Measurements from ENCODE around the gene MAJIN. TPM values are rescaled to one million over a fixed set of nuclear protein-coding genes. Genes with fewer than 3 reads are reported as not detected.

MAJIN gene
- total RNA-seq, 1 donor from 2014 or later = not detected

DNA sequence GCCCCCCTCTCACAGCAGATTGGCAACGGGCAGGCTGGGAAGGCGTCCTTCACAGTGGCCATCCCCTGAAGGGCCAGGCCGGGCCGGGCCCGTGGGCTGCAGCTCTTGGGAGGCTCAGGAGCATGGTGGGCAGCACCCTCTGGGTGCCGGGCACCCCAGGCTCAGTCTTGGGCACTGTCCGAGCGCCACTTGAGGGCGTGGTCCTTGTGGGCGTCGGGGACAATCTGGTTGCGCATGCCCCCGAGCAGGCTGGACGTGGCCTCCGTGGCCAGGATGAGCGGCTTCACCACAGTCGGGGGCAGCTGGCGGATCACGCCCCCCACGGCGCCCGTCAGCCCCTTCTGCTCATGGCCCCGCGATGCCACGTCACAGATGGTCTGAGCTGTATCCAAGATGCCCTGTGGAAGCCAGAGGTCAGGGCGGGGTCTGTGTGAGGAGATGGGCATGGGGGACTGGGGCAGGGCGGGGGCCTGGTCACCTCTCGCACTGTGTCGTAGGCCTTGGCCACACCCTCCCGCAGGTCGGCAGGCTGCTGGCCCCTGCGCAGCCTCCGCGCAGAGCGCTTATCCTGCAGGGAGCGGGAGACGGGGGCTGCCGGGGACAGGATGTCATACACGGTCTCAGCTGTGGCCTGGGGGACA is 77.0 kb downstream of the MAJIN start:
- H3K27ac Mint-ChIP-seq (ENCODE audit: unreplicated experiment) = no peak overlapping the region
- H3K9me3 Mint-ChIP-seq (ENCODE audit: low read depth) = no peaks in the 10 kb centered on the region
- no peaks in the 10 kb centered on the region for H3K4me1 Mint-ChIP-seq (ENCODE audit: low read depth)
- no peaks in the 10 kb centered on the region for H3K27me3 Mint-ChIP-seq (ENCODE audit: low read depth)
- TF ChIP-seq, protein P1, sequence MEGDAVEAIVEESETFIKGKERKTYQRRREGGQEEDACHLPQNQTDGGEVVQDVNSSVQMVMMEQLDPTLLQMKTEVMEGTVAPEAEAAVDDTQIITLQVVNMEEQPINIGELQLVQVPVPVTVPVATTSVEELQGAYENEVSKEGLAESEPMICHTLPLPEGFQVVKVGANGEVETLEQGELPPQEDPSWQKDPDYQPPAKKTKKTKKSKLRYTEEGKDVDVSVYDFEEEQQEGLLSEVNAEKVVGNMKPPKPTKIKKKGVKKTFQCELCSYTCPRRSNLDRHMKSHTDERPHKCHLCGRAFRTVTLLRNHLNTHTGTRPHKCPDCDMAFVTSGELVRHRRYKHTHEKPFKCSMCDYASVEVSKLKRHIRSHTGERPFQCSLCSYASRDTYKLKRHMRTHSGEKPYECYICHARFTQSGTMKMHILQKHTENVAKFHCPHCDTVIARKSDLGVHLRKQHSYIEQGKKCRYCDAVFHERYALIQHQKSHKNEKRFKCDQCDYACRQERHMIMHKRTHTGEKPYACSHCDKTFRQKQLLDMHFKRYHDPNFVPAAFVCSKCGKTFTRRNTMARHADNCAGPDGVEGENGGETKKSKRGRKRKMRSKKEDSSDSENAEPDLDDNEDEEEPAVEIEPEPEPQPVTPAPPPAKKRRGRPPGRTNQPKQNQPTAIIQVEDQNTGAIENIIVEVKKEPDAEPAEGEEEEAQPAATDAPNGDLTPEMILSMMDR (IDR thresholded peaks at IDR 0.05) = no peak
- DNase-seq (ENCODE audit: low spot score) = peak; percentile 88
- H3K36me3 Mint-ChIP-seq (ENCODE audit: low read depth) = peaks cover 13% of the 10 kb centered on the region
- H3K4me3 Mint-ChIP-seq (ENCODE audit: unreplicated experiment) = no peak overlapping the region

DNA sequence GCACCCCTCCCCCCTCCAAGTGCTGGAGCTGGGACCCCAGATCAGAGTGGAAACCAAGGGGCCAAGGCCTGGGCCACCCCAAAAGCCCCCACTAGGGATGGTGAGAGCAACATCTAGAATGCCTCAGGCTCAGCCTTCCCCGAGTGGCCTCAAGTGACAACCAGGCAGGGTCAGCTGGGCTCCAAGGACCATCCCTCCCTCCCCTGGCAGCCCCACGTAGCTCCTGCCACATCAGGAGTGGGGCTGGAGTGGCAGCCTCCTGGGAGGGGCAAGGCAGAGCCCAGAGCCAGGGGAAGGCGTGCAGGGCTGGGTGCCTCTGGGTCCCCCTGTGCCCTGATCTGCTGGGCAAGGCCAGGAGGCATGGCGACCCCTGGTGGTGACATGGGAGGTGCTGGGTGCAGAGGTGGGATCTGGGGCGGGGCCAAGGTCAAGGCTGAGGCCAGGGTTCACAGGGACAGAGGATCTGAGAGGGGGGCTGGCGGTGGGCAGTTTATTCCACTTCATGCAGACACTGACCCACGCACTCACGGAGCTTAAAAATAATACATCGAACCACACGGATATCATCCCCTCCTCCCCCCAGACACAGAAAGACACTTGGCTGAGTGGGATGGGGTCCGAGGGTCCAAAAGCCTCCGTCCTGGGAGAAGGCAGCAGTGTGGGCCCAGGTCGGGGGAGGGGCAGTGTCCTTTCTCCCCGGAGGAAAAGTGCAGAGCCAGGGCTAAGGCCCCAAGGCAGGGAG is 77.7 kb downstream of the MAJIN start:
- no peak overlapping the region for H3K4me3 Mint-ChIP-seq (ENCODE audit: unreplicated experiment)
- no peak overlapping the region for H3K27ac Mint-ChIP-seq (ENCODE audit: unreplicated experiment)
- no peaks in the 10 kb centered on the region for H3K4me1 Mint-ChIP-seq (ENCODE audit: low read depth)
- TF ChIP-seq, protein P1 (IDR thresholded peaks at IDR 0.05) = peak; percentile 88
- H3K36me3 Mint-ChIP-seq (ENCODE audit: low read depth) = peaks cover 10% of the 10 kb centered on the region
- no peaks in the 10 kb centered on the region for H3K9me3 Mint-ChIP-seq (ENCODE audit: low read depth)
- peak; percentile 93 for DNase-seq (ENCODE audit: low spot score)
- H3K27me3 Mint-ChIP-seq (ENCODE audit: low read depth) = no peaks in the 10 kb centered on the region

DNA sequence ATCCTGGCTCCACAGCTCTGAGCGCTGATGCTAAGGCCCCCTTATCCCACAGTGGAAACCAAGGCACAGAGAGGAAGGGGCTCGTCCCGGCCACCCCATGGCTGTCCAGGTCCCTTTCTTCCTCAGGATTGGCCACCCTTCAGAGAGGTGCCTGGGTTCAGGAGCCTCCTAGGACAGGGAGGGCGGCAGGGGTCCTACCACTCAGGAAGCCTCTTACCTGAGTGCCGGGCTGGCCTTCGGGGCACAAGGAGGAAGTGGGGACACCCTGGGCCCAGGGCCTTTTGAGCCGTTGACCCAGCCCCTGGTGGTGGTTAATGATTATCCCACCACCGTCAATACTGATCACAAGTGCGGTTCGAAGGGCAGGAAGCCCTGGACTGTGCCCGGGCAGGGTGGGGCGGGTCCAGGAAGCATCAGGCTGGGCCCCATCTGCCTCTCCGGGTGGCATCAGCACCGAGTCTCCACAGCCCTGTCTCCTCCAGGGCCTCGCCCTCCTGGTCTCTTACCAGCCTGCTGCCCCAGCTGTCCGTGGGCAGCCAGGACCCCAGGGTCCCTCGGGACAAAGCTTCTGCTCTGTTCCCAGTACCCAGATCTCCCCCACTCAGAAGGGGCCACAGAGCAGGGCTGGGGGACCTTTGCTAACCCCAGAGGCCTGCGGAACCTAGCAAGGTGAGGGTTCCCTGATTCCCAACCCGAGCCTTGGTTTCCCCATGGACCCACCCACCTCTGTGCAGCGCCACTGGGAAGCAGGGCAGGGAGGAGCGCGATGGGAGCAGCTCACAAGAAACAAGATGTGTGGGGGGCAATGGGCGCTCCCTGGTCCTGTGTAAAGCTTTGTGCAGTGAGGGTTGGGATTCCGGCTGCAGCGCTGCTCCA is 78.5 kb downstream of the MAJIN start:
- Mint-ChIP-seq H3K27ac (ENCODE audit: unreplicated experiment) (no peak overlapping the region), H3K4me1 (ENCODE audit: low read depth) (no peaks in the 10 kb centered on the region), H3K36me3 (ENCODE audit: low read depth) (peaks cover 7% of the 10 kb centered on the region), H3K9me3 (ENCODE audit: low read depth) (no peaks in the 10 kb centered on the region), H3K4me3 (ENCODE audit: unreplicated experiment) (no peak overlapping the region), H3K27me3 (ENCODE audit: low read depth) (no peaks in the 10 kb centered on the region)
- peak; percentile 91 for DNase-seq (ENCODE audit: low spot score)
- TF ChIP-seq, protein P1 (IDR thresholded peaks at IDR 0.05) = no peak

DNA sequence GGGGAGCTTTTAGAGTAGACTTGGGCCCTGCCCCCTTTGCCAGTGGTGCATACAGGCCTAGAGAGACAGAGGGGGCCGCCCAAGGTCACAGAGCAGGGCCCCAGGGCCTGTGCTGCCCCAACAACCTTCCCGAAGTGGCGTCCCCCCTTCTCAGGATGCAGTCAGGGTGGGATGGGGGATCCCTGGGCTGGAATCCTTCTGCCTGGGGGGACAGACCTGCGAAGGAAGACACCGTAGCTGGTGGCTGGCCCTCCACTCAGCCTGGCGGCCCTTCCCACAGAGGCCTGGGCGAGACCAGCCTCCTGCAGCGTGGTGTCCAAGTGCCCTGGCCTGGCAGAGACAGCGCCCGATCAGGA is 79.1 kb downstream of the MAJIN start:
- H3K4me1 Mint-ChIP-seq (ENCODE audit: low read depth) = peaks cover 4% of the 10 kb centered on the region
- TF ChIP-seq, protein P1 (IDR thresholded peaks at IDR 0.05) = no peak
- DNase-seq (ENCODE audit: low spot score) = no peak
- H3K36me3 Mint-ChIP-seq (ENCODE audit: low read depth) = peaks cover 5% of the 10 kb centered on the region
- H3K9me3 Mint-ChIP-seq (ENCODE audit: low read depth) = no peaks in the 10 kb centered on the region
- no peaks in the 10 kb centered on the region for H3K27me3 Mint-ChIP-seq (ENCODE audit: low read depth)
- no peak overlapping the region for H3K27ac Mint-ChIP-seq (ENCODE audit: unreplicated experiment)
- H3K4me3 Mint-ChIP-seq (ENCODE audit: unreplicated experiment) = no peak overlapping the region

DNA sequence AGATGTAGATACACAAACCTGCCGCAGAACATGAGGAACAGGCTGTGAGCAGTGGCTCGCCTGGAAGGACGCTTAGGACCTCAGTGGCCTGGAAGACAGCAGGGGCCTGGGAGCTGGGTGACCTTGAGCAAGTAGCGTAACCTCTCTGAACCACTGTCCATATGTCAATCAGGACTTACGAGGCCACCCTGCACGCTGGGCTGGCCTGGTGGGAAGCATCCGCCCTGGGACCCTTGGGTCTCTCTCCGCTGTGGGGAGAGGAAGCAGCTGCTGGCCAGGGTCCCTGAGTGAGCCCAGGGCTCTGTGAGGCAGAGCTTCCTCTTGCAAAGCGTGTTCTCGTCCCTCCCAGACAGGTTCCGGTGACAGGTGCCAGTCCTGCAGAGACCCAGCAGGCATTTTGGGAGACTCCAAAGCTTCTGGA is 79.5 kb downstream of the MAJIN start:
- TF ChIP-seq, protein P1 (IDR thresholded peaks at IDR 0.05) = no peak
- Mint-ChIP-seq H3K9me3 (ENCODE audit: low read depth) (no peaks in the 10 kb centered on the region), H3K36me3 (ENCODE audit: low read depth) (peaks cover 5% of the 10 kb centered on the region), H3K27me3 (ENCODE audit: low read depth) (no peaks in the 10 kb centered on the region), H3K4me1 (ENCODE audit: low read depth) (peaks cover 4% of the 10 kb centered on the region), H3K27ac (ENCODE audit: unreplicated experiment) (no peak overlapping the region), H3K4me3 (ENCODE audit: unreplicated experiment) (no peak overlapping the region)
- no peak for DNase-seq (ENCODE audit: low spot score)
